Ovary (tissue), 3 donors: ENCODE measurements around the gene DNAJC12.
"Not testable (repeated sequence)": the region's sequence is repeated elsewhere in the genome, so short reads cannot be mapped to it uniquely, and the experiment has no call there.

Source experiments
- CTCF ChIP-seq, 3 donors: fragments of 450-650 bp in 2 of 3; fragments of 200-600 bp in 1 of 3; IDR thresholded peaks; one replicate each; pipeline versions ENCODE4 v1.5.1 to v1.8.0; 2016 to 2022; ENCODE audit warnings: antibody characterized with exemption in 3 of 3, mild to moderate bottlenecking in 1 of 3
- EP300 ChIP-seq: sonication (generic); formaldehyde crosslinking; IDR thresholded peaks from one replicate; pipeline ENCODE4 v1.6.1; 2017; ENCODE audit warnings: antibody characterized with exemption
- POLR2A ChIP-seq: fragments of 450-650 bp; IDR thresholded peaks from one replicate; pipeline ENCODE4 v1.6.1; 2017; ENCODE audit warnings: antibody characterized with exemption, mild to moderate bottlenecking, moderate library complexity
- donor health status: DM: no; HTN: no; CAD: no.

GRCh38 chr10:67762567-67762966 lies 75.4 kb downstream of the DNAJC12 start:
- not testable (repeated sequence) for TF ChIP-seq EP300; POLR2A; CTCF (IDR thresholded peaks at IDR 0.05)
